Adrenal gland (tissue), 12 donors: Measurements from ENCODE around the gene ABCC10. TPM values are rescaled to one million over a fixed set of nuclear protein-coding genes. Genes with fewer than 3 reads are reported as not detected.
"Not testable (repeated sequence)": the region's sequence is repeated elsewhere in the genome, so short reads cannot be mapped to it uniquely, and the experiment has no call there.

Source experiments
- DNase-seq, 7 donors: peaks; one replicate each; pipeline ENCODE4 v3.0.0-alpha.2; 2019 to 2020
- H3K27ac ChIP-seq, 5 donors: fragments of 200-600 bp; sonication (generic) in 4 of 5; 1 replicate in 3 of 5; 2 replicates in 2 of 5; pipeline versions ENCODE4 v1.5.1 to v1.8.0; 2016 to 2020; ENCODE audit warnings: mild to moderate bottlenecking in 1 of 5
- H3K27me3 ChIP-seq: fragments of 200-600 bp; 2 replicates; pipeline ENCODE4 v1.8.0; 2021
- H3K36me3 ChIP-seq, 2 donors: fragments of 200-600 bp; replicated peaks in 1 of 2; 1 replicate in 1 of 2; 2 replicates in 1 of 2; pipeline versions ENCODE4 v1.5.1 to v1.8.0; 2018 to 2022
- H3K4me1 ChIP-seq, 2 donors: fragments of 200-600 bp; replicated peaks in 1 of 2; 1 replicate in 1 of 2; 2 replicates in 1 of 2; pipeline versions ENCODE4 v1.5.1 to v1.8.0; 2018 to 2021
- H3K4me3 ChIP-seq, 4 donors: fragments of 200-600 bp; sonication (generic) in 3 of 4; one replicate each; pipeline ENCODE4 v1.5.1; 2016 to 2018
- H3K9me3 ChIP-seq, 3 donors: fragments of 200-600 bp; sonication (generic) in 1 of 3; replicated peaks in 1 of 3; 1 replicate in 2 of 3; 2 replicates in 1 of 3; pipeline versions ENCODE4 v1.5.1 to v1.8.0; 2016 to 2021
- POLR2A ChIP-seq, 2 donors: fragments of 450-650 bp; IDR thresholded peaks; one replicate each; pipeline ENCODE4 v1.6.1; 2017; ENCODE audit warnings: antibody characterized with exemption in 2 of 2, mild to moderate bottlenecking in 2 of 2, moderate library complexity in 1 of 2
- WGBS, 4 donors: extraction: QIAGEN DNeasy Blood & Tissue Kit in 2 of 4; methylation state at CpG; one replicate each; pipeline versions ENCODE4 v1.1.5 to v1.1.7; 2013 to 2017; 5-methylcytosine and 5-hydroxymethylcytosine counted together
- intact Hi-C, 2 donors: fragments of 100-400 bp; cut with DNase I; formaldehyde crosslinking; loops; one replicate each; pipeline versions ENCODE4 v1.14.1 to v1.15.0; 2022 to 2023
- polyA plus RNA-seq, 3 donors: library from polyadenylated mRNA; stranded (reverse); fragments of 200-250 nt in 2 of 3; fragments of 350-450 nt in 1 of 3; fragmentation: Illumina TruSeq in 1 of 3; extraction: RNeasy Lipid Tissue Mini Kit (QIAGEN cat#74804) in 1 of 3; gene quantifications; one replicate each; pipeline ENCODE4 v1.2.3, GENCODE V29; 2013 to 2014
- total RNA-seq, 9 donors: library from RNA; depleted of rRNA in 4 of 9; stranded (reverse); fragments of >200 nt in 4 of 9; fragments of 120-200 nt in 1 of 9; fragmentation: NEBNext Ultra II Directional in 1 of 9; extraction: Animal tissue kit (Norgen Biotek cat#: 25700) in 1 of 9; gene quantifications; one replicate each; pipeline versions ENCODE4 v1.1.0 to v1.2.4, GENCODE V29; 2013 to 2023
- TF ChIP-seq, protein P1 (sequence below), 6 experiments: fragments of 450-650 bp in 4 of 6; fragments of 200-600 bp in 2 of 6; sonication (generic) in 1 of 6; IDR thresholded peaks; 1 replicate in 5 of 6; 2 replicates in 1 of 6; pipeline versions ENCODE4 v1.5.1 to v1.8.0; 2016 to 2021; ENCODE audit warnings: antibody characterized with exemption in 6 of 6, mild to moderate bottlenecking in 2 of 6, moderate library complexity in 1 of 6
- donor health status: healthy with polysubstance abuse.
- donor health status: Bipolar disorder and iron deficiency.
- donor health status: DM: yes; HTN: yes; CAD: no.
- donor health status: DM: no; HTN: no; CAD: no.
- donor health status: DM: no; HTN: no; CAD: no.
- donor health status: DM: yes; HTN: yes; CAD: no.

The ABCC10 gene
- total and polyA plus RNA-seq, 12 donors, result 8.5 to 123 (median 25.6) TPM

DNA sequence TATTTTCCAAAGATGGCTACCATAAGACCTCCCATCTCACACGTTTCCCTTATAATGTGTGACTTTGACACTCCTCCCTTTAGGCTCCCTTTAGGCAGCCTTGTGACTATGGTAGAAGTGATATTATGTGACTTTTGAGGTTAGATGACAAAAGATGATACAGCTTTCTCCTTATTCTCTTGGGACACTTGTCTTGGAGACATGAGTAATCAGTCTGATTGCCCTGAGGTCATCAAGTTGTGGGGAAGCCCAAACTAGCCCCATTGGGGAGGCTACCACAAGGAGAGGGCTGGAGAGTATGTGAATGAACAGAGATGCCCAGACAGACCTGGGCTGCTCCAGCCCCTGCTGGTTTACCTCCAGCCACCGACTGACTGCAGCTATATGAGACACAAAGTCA lies 38.6 kb downstream of the ABCC10 start:
- WGBS, 4 donors, result 52 to 70% (median 60%) methylated on average over 1 to 2 of the region's 2 CpGs

DNA sequence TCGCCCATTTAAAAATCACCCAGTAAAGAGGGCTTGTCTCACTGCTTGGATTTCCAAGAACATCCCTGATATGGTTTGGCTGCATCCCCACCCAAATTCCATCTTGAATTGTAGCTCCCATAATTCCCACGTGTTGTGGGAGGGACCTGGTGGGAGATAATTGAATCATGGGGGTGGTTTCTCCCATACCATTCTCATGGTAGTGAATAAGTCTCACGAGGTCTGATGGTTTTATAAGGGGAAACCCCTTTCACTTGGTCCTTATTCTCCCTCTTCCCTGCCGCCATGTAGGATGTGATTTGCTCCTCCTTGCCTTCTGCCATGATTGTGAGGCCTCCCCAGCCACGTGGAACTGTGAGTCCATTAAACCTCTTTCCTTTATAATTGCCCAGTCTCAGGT lies 39.9 kb downstream of the ABCC10 start:
- DNase-seq, H3K27me3 ChIP-seq, intact Hi-C loops, H3K9me3 ChIP-seq, H3K36me3 ChIP-seq, H3K4me3 ChIP-seq, H3K27ac ChIP-seq, H3K4me1 ChIP-seq: not testable (repeated sequence)
- 62 to 71% (median 66%) methylated on average over 5 of the region's 5 CpGs for WGBS, 4 donors

More for the DNA sequence above, 38.6 kb downstream of the ABCC10 start:
- intact Hi-C loops, result no loop called here
- peaks cover 9% of the 10 kb centered on the region for H3K27me3 ChIP-seq
- H3K9me3 ChIP-seq, result no peaks in the 10 kb centered on the region
- H3K4me1 ChIP-seq, result no peaks in the 10 kb centered on the region
- DNase-seq, result no peak
- no peak overlapping the region for H3K4me3 ChIP-seq
- H3K27ac ChIP-seq, result no peak overlapping the region
- no peaks in the 10 kb centered on the region for H3K36me3 ChIP-seq
- TF ChIP-seq, protein P1, sequence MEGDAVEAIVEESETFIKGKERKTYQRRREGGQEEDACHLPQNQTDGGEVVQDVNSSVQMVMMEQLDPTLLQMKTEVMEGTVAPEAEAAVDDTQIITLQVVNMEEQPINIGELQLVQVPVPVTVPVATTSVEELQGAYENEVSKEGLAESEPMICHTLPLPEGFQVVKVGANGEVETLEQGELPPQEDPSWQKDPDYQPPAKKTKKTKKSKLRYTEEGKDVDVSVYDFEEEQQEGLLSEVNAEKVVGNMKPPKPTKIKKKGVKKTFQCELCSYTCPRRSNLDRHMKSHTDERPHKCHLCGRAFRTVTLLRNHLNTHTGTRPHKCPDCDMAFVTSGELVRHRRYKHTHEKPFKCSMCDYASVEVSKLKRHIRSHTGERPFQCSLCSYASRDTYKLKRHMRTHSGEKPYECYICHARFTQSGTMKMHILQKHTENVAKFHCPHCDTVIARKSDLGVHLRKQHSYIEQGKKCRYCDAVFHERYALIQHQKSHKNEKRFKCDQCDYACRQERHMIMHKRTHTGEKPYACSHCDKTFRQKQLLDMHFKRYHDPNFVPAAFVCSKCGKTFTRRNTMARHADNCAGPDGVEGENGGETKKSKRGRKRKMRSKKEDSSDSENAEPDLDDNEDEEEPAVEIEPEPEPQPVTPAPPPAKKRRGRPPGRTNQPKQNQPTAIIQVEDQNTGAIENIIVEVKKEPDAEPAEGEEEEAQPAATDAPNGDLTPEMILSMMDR (IDR thresholded peaks at IDR 0.05), result no peak
- TF ChIP-seq POLR2A (IDR thresholded peaks at IDR 0.05), result no peak

DNA sequence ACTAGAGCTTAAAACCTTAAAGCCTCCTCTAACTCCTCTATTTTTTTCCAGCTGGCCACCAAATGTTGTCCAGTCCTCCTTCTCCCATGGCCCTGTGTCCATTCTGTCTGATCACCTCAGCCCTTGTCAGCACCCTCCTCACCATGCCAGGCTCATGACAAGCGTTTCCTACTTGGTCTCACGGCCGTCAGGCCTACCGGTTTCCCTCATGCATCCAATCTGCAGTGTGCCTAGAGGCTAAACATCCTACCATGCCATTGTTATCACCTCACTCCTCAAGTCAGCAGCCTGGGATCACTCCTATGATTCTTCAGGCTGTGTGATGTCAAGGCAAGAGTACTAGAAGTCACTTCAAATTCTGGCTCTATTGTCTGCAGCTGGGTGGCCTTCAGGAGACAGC lies 40.4 kb downstream of the ABCC10 start:
- TF ChIP-seq, protein P1 (IDR thresholded peaks at IDR 0.05), result no peak
- no peak for TF ChIP-seq POLR2A (IDR thresholded peaks at IDR 0.05)
- intact Hi-C loops, result no loop called here
- no peaks in the 10 kb centered on the region for H3K4me1 ChIP-seq

DNA sequence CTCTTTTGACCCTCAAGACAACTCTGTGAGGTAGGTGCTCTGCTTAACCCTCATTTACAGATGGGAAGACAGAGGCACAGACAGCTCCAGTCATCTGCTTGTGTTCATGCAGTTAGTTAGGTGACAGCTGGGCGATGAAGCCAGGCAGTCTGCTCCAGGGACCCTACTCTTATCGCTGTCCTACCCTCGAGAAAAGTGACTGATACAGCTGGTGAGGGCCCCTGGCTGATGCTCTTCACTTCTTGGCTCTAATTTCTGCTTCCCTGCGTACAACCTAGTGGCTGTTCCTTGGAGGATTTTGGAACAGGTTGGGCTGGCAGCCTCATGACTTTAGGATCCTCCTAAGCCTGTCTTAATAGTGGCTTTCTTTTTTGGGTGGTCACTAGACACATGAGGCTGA lies 40.9 kb downstream of the ABCC10 start:
- TF ChIP-seq, protein P1 (IDR thresholded peaks at IDR 0.05), result no peak
- no peak for TF ChIP-seq POLR2A (IDR thresholded peaks at IDR 0.05)
- Histone ChIP-seq H3K4me1 (no peaks in the 10 kb centered on the region), H3K27ac (no peak overlapping the region), H3K36me3 (no peaks in the 10 kb centered on the region), H3K27me3 (peaks cover 7% of the 10 kb centered on the region), H3K9me3 (no peaks in the 10 kb centered on the region), H3K4me3 (no peak overlapping the region)
- DNase-seq, result no peak
- intact Hi-C loops, result no loop called here
- WGBS, 4 donors, result 80 to 84% (median 81%) methylated on average over 3 to 4 of the region's 4 CpGs

More for the DNA sequence above, 40.4 kb downstream of the ABCC10 start:
- H3K27ac ChIP-seq, result no peak overlapping the region
- H3K9me3 ChIP-seq, result no peaks in the 10 kb centered on the region
- no peak overlapping the region for H3K4me3 ChIP-seq
- peaks cover 9% of the 10 kb centered on the region for H3K27me3 ChIP-seq
- H3K36me3 ChIP-seq, result no peaks in the 10 kb centered on the region
- no peak for DNase-seq
- WGBS, 4 donors, result 76 to 89% (median 82%) methylated on average over 4 of the region's 4 CpGs
